Suppressor macrophage treated with lipopolysaccharide for 4 hours (primary cell): ENCODE results near the gene PLA2G3.

Source experiments
- DNase-seq: peaks from one replicate; pipeline ENCODE4 v3.0.0-alpha.2; 2020

The PLA2G3 gene

GRCh38 chr22:31144223-31144622 lies 3.9 kb upstream of the PLA2G3 start:
- DNase-seq = no peak

- DNase-seq = no peak
Observed at GRCh38 chr22:31143537-31143936, 3.2 kb upstream of the PLA2G3 start.

- DNase-seq = no peak
Observed at GRCh38 chr22:31143038-31143437, 2.7 kb upstream of the PLA2G3 start.

GRCh38 chr22:31142285-31142684 lies 2.0 kb upstream of the PLA2G3 start:
- DNase-seq = no peak

- no peak for DNase-seq
Observed at GRCh38 chr22:31141551-31141950, 1.2 kb upstream of the PLA2G3 start.

GRCh38 chr22:31140746-31141145 lies 438 bp upstream of the PLA2G3 start:
- DNase-seq = no peak

- no peak for DNase-seq
Observed at GRCh38 chr22:31139066-31139465, 1.2 kb downstream of the PLA2G3 start.

GRCh38 chr22:31138126-31138525 lies 2.2 kb downstream of the PLA2G3 start:
- no peak for DNase-seq

GRCh38 chr22:31137721-31138120 lies 2.6 kb downstream of the PLA2G3 start:
- DNase-seq = no peak

- DNase-seq = no peak
Observed at GRCh38 chr22:31136711-31137110, 3.6 kb downstream of the PLA2G3 start.

- DNase-seq = no peak
Observed at GRCh38 chr22:31136155-31136554, 4.2 kb downstream of the PLA2G3 start.

GRCh38 chr22:31135706-31136105 lies 4.6 kb downstream of the PLA2G3 start:
- DNase-seq = no peak

GRCh38 chr22:31134688-31135087 lies 5.6 kb downstream of the PLA2G3 start:
- no peak for DNase-seq

- no peak for DNase-seq
Observed at GRCh38 chr22:31133911-31134310, 6.4 kb downstream of the PLA2G3 start.

- no peak for DNase-seq
Observed at GRCh38 chr22:31130873-31131272, 9.4 kb downstream of the PLA2G3 start.

- DNase-seq = no peak
Observed at GRCh38 chr22:31128156-31128555, 12.2 kb downstream of the PLA2G3 start.

- DNase-seq = no peak
Observed at GRCh38 chr22:31127181-31127772, 13.0 kb downstream of the PLA2G3 start.

- no peak for DNase-seq
Observed at GRCh38 chr22:31126869-31127175, 13.5 kb downstream of the PLA2G3 start.

GRCh38 chr22:31126128-31126868 lies 14.0 kb downstream of the PLA2G3 start:
- DNase-seq = no peak

- DNase-seq = no peak
Observed at GRCh38 chr22:31125521-31126117, 14.7 kb downstream of the PLA2G3 start.

GRCh38 chr22:31124811-31125465 lies 15.4 kb downstream of the PLA2G3 start:
- no peak for DNase-seq

- no peak for DNase-seq
Observed at GRCh38 chr22:31124290-31124689, 16.0 kb downstream of the PLA2G3 start.

- no peak for DNase-seq
Observed at GRCh38 chr22:31123292-31123602, 17.1 kb downstream of the PLA2G3 start.
